ENCODE results near the gene ZNF597.

- TF ChIP-seq POLR2A (IDR thresholded peaks at IDR 0.05) (no peak), CTCF (IDR thresholded peaks at IDR 0.05) (no peak)
These were observed 42.9 kb downstream of the ZNF597 start for GRCh38 chr16:3400446-3400778.
